Measurements from ENCODE around the gene CLTCL1.

CLTCL1 gene

DNA sequence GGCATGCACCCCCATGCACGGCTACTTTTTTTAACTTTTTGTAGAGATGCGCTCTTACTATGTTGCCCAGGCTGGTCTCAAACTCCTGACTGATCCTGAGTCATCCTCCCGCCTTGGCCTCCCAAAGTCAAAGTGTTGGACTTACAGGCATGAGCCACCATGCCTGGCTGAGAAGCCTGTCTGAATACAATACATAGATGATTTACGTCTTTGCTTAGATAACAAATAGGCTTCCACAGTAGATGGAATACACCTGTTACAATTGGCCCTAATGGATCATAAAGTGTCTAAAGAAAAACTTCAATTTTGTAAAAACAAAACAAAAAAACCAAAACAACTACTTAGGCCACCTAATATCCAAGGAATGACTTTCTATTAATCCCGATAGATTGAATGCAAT is 13.0 kb upstream of the CLTCL1 start:
- TF ChIP-seq, protein P1, sequence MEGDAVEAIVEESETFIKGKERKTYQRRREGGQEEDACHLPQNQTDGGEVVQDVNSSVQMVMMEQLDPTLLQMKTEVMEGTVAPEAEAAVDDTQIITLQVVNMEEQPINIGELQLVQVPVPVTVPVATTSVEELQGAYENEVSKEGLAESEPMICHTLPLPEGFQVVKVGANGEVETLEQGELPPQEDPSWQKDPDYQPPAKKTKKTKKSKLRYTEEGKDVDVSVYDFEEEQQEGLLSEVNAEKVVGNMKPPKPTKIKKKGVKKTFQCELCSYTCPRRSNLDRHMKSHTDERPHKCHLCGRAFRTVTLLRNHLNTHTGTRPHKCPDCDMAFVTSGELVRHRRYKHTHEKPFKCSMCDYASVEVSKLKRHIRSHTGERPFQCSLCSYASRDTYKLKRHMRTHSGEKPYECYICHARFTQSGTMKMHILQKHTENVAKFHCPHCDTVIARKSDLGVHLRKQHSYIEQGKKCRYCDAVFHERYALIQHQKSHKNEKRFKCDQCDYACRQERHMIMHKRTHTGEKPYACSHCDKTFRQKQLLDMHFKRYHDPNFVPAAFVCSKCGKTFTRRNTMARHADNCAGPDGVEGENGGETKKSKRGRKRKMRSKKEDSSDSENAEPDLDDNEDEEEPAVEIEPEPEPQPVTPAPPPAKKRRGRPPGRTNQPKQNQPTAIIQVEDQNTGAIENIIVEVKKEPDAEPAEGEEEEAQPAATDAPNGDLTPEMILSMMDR (conservative IDR thresholded peaks at IDR 0.05), result no peak
- H3K27ac ChIP-seq, result no peak overlapping the region

DNA sequence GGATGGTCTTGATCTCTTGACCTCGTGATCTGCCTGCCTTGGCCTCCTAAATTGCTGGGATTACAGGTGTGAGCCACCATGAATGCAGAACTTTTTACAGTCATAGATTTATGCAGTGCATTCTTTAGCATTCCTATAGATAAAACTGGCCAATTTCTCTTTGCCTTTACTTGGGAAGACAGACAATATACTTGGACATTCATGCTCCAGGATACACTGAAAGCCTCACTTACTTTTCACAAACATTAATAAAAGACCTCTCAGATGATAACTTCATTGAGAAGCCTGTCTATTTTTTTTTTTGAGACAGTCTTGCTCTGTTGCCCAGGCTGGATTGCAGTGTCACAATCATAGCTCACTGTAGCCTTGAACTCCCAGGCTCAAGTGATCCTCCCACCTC is 12.3 kb upstream of the CLTCL1 start:
- no peak overlapping the region for H3K27ac ChIP-seq
- TF ChIP-seq, protein P1 (conservative IDR thresholded peaks at IDR 0.05), result no peak

DNA sequence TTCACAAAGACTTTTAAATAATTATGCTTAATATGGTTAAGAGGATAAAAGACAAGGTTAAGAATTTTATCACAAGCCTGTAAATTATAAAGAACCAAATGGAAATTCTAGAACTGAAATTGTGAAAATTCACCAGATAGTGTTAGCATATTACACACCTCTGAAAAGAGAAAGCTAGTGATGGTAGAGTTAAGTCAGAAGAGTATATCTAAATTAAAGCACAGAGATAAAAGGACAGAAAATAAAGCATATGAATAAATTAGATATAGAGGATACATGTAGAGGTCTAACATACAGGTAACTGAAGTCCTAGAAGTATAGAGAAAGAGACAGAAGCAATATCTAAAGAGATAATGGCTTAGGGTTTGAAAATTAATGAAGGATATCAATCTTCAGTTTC is 4.2 kb upstream of the CLTCL1 start:
- no peak overlapping the region for H3K27ac ChIP-seq
- TF ChIP-seq, protein P1 (conservative IDR thresholded peaks at IDR 0.05), result no peak

DNA sequence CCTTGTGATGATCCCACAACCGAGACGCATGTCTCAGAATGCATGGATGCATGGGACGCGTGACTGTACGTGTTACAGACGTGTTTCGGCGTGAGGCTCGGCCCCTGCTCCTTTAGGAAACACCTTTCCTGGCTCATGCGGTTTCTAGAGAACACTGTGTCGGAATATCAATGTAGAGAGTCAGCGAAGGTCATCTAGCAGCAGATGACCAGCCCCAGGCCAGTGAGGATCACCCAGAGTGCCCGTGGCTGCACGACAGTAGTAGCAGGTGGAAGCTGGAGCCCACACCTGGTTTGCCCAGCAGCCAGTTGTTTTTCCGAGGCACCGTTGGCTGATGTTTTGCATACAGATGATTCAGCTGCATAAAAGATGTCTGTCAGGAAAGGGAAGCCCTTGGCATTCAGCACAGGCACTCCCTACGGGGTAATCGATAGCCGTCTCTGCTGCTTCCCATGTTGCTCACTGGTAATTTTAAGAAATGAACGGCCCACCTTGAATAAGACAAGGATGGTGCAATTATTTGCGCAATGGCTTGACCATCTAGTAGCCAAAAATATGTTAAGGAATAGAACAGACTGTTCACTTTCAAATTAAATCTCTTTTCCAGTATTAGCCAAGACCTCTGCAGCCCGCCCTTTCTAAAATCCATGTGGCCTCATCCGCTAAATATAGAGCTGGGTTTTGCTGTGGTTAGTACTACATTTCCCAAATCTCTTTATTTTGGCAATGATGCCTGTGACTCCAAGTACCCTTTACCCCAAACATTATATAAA is 1.1 kb upstream of the CLTCL1 start:
- TF ChIP-seq, protein P1 (conservative IDR thresholded peaks at IDR 0.05), result no peak
- peak overlapping the region; percentile 72 for H3K27ac ChIP-seq

DNA sequence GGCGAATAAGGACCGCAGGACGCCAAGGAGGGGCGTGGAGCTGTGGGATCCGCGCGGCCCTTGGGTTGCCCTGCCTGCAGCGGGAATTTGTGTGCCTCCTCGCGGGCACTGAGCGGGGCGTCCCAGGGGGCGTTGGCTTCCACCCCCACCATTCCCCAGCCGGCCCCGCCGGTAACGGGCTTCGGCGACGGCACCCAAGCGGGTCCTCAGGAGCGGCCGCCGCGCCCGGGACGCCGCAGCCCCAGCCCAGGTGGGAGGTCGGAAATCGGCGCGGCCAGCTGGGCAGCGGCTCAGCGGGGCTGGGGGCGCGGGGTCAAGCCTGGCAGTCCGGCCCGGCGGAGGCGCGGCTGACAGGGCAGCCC is 320 bp downstream of the CLTCL1 start:
- H3K27ac ChIP-seq, result peak overlapping the region; percentile 72; the same call in 1 of the 2 replicates
- TF ChIP-seq, protein P1 (conservative IDR thresholded peaks at IDR 0.05), result no peak; the same call in 1 of the 2 replicates

DNA sequence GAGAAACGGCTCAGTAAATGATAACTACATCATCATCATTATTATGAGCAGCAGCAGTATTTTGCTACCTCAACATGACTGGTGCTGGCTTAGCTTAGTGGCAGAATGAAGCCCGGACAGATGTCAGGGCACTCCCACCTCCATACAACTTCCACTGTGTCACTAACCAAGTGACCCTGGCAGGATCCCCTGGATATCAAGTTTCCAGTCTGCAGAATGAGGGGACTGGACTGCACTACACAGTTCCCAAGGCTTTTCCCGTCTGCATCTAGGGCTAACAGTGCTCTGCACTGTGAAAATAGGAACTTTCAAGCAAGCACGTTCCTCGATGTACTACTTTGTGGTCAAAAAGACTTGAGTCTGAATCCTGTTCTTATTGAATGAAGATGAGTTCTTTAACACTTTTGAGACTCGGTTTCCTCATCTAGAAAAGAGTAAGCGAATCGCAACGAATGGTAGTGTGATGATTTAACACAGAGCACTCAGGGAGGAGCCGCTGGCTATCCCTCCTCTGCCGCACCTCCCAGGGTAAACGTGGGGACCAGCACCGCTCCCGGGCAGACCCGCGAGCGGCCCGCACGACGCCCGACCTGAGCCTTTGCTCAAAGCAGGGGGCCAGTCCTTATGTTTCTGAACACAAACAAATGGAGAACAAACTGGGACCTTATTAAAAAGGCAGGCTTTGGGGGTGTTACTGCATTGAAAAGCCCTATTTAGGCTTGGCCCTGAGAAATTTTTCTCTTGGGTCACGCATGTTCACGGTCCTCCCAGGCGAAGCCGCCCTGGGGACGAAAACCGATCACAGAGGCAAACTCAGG is 910 bp downstream of the CLTCL1 start:
- peak overlapping the region; percentile 72; the same call in 1 of the 2 replicates for H3K27ac ChIP-seq
- TF ChIP-seq, protein P1 (conservative IDR thresholded peaks at IDR 0.05), result no peak

DNA sequence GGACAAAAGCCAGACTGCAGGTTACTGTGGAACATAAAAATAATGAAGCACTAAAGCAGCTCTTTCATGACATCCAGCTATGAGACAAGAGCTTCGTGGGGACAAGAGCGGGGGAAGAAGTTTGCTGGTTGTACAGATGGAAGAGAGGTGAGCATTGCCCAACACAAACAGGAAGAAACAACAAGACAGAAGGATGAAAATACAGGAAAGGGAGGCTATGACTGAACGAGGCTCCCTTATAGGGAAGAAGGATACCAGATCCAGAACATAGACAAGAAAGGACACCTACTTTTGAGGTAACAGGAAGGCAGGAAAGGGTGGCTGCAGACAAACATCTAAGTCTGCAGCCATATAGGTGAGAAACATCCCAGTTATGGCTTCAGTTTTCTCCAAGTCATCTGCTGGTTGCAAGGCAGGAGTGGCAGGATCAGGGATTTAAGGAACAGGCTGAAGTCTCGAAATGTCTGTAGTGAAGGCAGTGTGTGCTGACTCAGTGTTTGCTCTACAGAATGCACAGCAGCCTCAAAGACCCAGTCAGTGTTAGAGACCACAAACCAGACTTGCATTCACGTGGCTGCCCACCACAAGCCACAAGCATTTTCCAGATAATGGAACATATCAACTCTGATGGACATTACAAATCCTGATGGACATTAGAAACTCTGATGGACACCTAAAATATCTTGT is 1.9 kb downstream of the CLTCL1 start:
- TF ChIP-seq, protein P1 (conservative IDR thresholded peaks at IDR 0.05), result no peak
- no peak overlapping the region for H3K27ac ChIP-seq
